ENCODE results near the gene TTC28.

Gene TTC28

DNA sequence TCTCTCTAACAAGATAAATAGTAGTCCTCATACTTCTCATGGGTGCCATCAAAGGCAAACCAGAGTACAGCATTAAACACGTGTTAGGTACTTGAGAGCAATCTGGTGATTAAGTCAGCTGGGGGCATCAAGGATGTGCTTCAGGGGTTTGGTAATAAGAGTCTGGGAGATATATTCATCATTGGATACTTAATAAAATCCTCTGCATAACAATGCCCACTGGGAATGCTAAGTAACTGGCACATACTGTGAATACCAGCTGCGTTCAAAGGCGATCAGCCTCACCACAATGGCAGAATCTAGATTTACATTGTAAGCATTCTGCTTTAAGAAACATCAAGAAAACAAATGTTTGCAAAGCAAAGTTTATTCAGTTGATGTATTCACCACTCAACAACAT lies 492.0 kb downstream of the TTC28 start:
- H3K27me3 ChIP-seq (ENCODE audit: control insufficient read depth, insufficient read depth, low read length, poor library complexity, severe bottlenecking) = no peaks in the 10 kb centered on the region
- WGBS, 2 experiments = 51 to 54% methylated on average over 3 of the region's 3 CpGs
- no peaks in the 10 kb centered on the region for H3K9me3 ChIP-seq (ENCODE audit: control insufficient read depth, low read length)
- H3K27ac ChIP-seq (ENCODE audit: insufficient read depth, low read depth, low read length, poor library complexity, severe bottlenecking) = no peak overlapping the region
- H3K4me1 ChIP-seq (ENCODE audit: control insufficient read depth, insufficient read depth, low read length) = peaks cover 12% of the 10 kb centered on the region
- H3K36me3 ChIP-seq (ENCODE audit: control insufficient read depth, insufficient read depth, low read length) = no peaks in the 10 kb centered on the region
- no peak overlapping the region for H3K4me3 ChIP-seq (ENCODE audit: insufficient read depth, low read depth, low read length)

DNA sequence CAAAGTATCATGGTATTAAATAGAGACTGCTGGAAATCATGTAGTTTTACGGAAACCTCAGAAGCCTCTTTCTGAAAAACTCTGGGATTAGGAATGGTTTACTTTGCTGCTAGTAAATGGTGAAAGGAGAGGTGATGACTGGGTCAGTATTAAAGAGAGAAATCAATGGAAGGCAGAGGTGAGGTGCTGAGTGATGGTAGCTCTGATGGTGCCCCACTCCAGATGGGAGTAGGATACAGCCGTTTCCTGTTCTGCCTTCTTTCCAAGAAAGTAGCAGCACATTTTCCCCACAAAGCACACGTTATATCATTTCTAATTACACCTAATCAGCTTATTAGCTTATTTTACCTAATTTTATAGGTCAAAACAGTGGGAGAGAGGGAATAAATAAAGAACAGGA lies 493.0 kb downstream of the TTC28 start:
- no peak overlapping the region for H3K4me3 ChIP-seq (ENCODE audit: insufficient read depth, low read depth, low read length)
- WGBS, 2 experiments = 93 to 95% methylated on average over 3 of the region's 3 CpGs
- H3K27ac ChIP-seq (ENCODE audit: insufficient read depth, low read depth, low read length, poor library complexity, severe bottlenecking) = no peak overlapping the region
- H3K27me3 ChIP-seq (ENCODE audit: control insufficient read depth, insufficient read depth, low read length, poor library complexity, severe bottlenecking) = no peaks in the 10 kb centered on the region
- no peaks in the 10 kb centered on the region for H3K36me3 ChIP-seq (ENCODE audit: control insufficient read depth, insufficient read depth, low read length)
- peaks cover 12% of the 10 kb centered on the region for H3K4me1 ChIP-seq (ENCODE audit: control insufficient read depth, insufficient read depth, low read length)
- no peaks in the 10 kb centered on the region for H3K9me3 ChIP-seq (ENCODE audit: control insufficient read depth, low read length)

DNA sequence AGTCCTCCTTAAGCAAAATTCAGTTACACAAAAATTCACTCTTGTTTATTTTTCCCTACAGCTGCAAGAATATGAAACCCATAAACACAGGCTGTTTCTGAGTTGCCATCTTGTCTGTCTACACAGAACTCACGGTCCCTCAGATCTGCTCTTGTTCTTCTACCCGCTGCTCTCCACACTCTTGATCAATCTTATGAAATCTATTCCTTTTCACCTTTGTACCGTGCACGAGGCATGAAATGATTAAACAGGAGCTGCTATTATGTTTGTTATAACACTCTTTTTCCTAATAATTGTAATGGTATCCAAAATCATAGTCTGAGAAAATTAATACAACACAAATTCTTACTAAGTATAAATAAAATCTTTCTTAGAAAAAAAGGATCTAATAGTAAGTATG lies 494.5 kb downstream of the TTC28 start:
- Histone ChIP-seq H3K4me3 (ENCODE audit: insufficient read depth, low read depth, low read length) (no peak overlapping the region), H3K9me3 (ENCODE audit: control insufficient read depth, low read length) (no peaks in the 10 kb centered on the region), H3K4me1 (ENCODE audit: control insufficient read depth, insufficient read depth, low read length) (peaks cover 12% of the 10 kb centered on the region), H3K36me3 (ENCODE audit: control insufficient read depth, insufficient read depth, low read length) (no peaks in the 10 kb centered on the region), H3K27me3 (ENCODE audit: control insufficient read depth, insufficient read depth, low read length, poor library complexity, severe bottlenecking) (no peaks in the 10 kb centered on the region), H3K27ac (ENCODE audit: insufficient read depth, low read depth, low read length, poor library complexity, severe bottlenecking) (no peak overlapping the region)
- WGBS, 2 experiments = 98% methylated on average over 2 to 3 of the region's 4 CpGs

DNA sequence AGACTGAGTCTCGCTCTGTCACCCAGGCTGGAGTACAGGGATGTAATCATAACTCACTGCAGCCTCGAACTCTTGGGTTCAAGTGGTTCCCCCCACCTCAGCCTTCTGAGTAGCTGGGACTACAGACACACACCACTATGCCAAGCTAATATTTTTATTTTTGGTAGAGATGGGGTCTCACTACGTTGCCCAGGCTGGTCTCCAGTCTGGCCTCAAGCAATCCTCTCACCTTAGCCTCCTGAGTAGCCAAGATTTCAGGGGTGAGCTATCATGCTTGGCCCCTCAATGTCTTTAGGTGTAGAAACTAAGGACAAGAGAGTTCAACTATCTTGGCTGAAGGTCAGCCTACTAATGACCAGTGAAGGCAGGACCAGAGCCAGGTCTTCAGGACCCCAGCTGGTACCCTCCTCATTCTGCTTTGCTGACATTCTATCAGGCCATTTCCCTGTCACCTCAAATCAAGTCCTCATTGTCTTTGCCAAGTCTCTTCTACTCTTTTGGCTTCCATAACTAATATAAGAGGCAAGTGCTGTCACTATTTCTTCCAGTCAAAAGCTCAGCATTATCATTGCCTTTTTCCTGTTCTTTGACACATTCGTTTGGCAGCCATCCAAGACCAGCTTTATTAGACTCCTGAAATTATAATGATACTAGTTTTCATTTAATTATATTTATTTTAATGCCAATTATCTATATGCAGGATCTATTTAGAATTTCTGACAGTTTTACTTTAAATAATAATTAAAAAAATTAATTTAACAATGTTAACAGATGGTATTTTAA lies 496.4 kb downstream of the TTC28 start:
- 91 to 93% methylated on average over 3 to 4 of the region's 4 CpGs for WGBS, 2 experiments
- no peak overlapping the region for H3K27ac ChIP-seq (ENCODE audit: insufficient read depth, low read depth, low read length, poor library complexity, severe bottlenecking)
- no peaks in the 10 kb centered on the region for H3K36me3 ChIP-seq (ENCODE audit: control insufficient read depth, insufficient read depth, low read length)
- peaks cover 8% of the 10 kb centered on the region for H3K4me1 ChIP-seq (ENCODE audit: control insufficient read depth, insufficient read depth, low read length)
- no peaks in the 10 kb centered on the region for H3K9me3 ChIP-seq (ENCODE audit: control insufficient read depth, low read length)
- no peaks in the 10 kb centered on the region for H3K27me3 ChIP-seq (ENCODE audit: control insufficient read depth, insufficient read depth, low read length, poor library complexity, severe bottlenecking)
- H3K4me3 ChIP-seq (ENCODE audit: insufficient read depth, low read depth, low read length) = no peak overlapping the region

DNA sequence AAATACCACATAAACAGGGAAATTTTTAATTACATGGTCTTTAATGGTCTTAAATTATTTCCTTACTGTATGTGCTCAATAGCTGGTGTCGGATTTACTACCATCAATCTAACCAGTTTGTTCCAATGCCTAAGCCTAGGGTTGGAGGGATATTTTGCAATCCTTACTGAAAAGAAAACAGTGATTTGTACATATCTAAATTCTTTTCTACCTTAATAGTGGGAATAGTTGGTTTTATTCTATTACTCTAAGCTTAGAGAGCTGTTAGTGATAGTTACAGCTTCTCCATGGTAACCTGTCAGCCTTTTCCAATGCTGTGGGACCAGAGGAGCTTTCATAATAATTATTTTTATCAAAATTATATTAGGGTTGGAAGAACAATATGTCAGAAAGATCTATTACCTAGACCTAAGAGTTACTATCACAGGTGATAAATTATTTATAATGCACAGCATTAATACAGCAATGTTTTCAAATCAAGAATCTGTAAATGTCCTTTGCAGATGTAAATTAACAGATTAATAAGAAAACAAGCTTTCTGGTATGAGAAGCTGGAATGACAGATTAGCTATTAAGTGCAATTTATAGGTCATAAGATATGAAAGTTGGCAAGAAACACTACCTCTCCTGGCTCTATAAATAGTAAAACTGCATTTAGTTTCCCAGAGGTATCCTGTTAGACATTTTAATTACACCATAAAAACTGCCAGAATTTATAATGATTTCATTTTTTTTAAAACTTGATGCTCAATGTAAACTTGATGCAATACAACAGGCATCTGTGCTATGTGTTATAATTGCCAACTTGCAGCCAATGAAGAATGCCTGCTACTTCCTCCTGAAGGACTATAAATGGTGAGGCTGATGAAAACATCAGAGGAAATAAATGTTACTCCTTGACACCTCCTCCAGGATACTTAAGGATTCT lies 498.6 kb downstream of the TTC28 start:
- Histone ChIP-seq H3K9me3 (ENCODE audit: control insufficient read depth, low read length) (no peaks in the 10 kb centered on the region), H3K4me3 (ENCODE audit: insufficient read depth, low read depth, low read length) (no peak overlapping the region), H3K27ac (ENCODE audit: insufficient read depth, low read depth, low read length, poor library complexity, severe bottlenecking) (no peak overlapping the region), H3K36me3 (ENCODE audit: control insufficient read depth, insufficient read depth, low read length) (no peaks in the 10 kb centered on the region), H3K27me3 (ENCODE audit: control insufficient read depth, insufficient read depth, low read length, poor library complexity, severe bottlenecking) (no peaks in the 10 kb centered on the region), H3K4me1 (ENCODE audit: control insufficient read depth, insufficient read depth, low read length) (no peaks in the 10 kb centered on the region)
- WGBS, 2 experiments = 100% methylated on average over 1 of the region's 1 CpG; no CpG with 5 or more reads in 1 of the 2 experiments

DNA sequence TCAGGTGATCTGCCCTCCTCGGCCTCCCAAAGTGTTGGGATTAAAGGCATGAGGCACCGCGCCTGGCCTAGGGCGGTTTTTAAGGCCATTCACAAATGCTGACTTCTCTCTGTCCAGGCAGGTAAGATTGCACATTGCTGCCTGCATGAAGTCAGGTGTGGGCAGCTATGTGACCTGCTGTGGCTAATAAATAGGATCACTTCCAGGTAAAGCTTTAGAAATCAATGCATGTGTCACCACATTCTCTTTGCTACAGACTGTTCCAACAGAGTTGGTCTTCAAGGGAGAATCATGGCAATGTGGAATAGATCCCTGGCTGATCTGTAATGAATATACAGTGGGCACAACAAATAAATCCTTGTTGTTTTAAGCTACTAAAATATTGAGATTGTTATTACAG lies 500.2 kb downstream of the TTC28 start:
- Histone ChIP-seq H3K27me3 (ENCODE audit: control insufficient read depth, insufficient read depth, low read length, poor library complexity, severe bottlenecking) (no peaks in the 10 kb centered on the region), H3K4me3 (ENCODE audit: insufficient read depth, low read depth, low read length) (no peak overlapping the region), H3K9me3 (ENCODE audit: control insufficient read depth, low read length) (no peaks in the 10 kb centered on the region), H3K4me1 (ENCODE audit: control insufficient read depth, insufficient read depth, low read length) (no peaks in the 10 kb centered on the region), H3K27ac (ENCODE audit: insufficient read depth, low read depth, low read length, poor library complexity, severe bottlenecking) (no peak overlapping the region), H3K36me3 (ENCODE audit: control insufficient read depth, insufficient read depth, low read length) (no peaks in the 10 kb centered on the region)
- WGBS, 2 experiments = 93 to 97% methylated on average over 4 of the region's 4 CpGs

DNA sequence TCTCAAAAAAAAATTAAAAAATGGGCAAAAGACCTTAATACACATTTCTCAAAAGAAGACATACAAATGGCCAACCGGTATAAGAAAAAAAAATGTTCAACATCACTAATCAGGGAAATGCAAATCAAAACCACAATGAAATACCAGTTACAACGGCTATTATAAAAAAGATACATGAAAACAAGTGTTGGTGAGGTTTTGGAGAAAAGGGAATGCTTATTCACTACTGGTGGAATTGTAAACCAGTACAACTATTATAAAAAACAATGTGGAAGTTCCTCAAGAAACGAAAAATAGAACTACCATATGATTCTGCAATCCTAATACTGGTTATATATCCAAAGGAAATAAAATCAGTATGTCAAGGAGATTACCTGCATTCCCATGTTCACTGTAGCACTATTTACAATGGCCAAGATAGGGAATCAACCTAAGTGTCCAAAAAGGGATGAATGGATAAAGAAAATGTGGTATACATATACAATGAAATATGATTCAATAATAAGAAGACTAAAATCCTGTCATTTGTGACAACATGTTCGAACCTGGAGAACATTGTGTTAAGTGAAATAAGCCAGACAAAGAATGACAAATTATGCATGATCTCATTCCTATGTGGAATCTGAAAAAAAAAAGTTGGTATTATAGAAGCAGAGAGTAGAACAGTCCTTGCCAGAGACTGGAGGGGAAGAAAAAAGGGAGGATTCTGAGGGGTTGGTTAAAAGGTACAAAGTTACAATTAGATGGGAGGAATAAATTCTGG lies 503.7 kb downstream of the TTC28 start:
- H3K27ac ChIP-seq (ENCODE audit: insufficient read depth, low read depth, low read length, poor library complexity, severe bottlenecking) = no peak overlapping the region
- no peak overlapping the region for H3K4me3 ChIP-seq (ENCODE audit: insufficient read depth, low read depth, low read length)
- H3K27me3 ChIP-seq (ENCODE audit: control insufficient read depth, insufficient read depth, low read length, poor library complexity, severe bottlenecking) = no peaks in the 10 kb centered on the region
- peaks cover 10% of the 10 kb centered on the region for H3K4me1 ChIP-seq (ENCODE audit: control insufficient read depth, insufficient read depth, low read length)
- H3K9me3 ChIP-seq (ENCODE audit: control insufficient read depth, low read length) = no peaks in the 10 kb centered on the region
- H3K36me3 ChIP-seq (ENCODE audit: control insufficient read depth, insufficient read depth, low read length) = no peaks in the 10 kb centered on the region
- WGBS, 2 experiments = 94 to 96% methylated on average over 2 to 3 of the region's 4 CpGs

DNA sequence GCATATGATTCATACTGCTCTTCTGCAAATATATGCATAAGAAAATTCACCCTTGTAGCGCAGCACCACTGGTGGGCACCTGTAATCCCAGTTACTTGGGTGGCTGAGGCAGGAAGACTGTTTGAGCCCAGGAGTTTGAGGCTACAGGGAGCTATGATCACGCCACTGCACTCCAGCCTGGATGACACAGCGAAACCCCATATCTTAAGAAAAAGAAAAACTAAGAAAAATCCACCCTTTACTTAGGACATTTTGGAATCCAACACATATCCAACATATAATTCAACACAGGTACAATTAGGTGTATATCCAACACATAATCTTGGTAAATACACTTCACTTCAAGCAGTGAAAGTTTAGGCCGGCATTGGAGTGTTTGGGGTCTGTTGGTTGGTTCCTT lies 505.1 kb downstream of the TTC28 start:
- H3K27ac ChIP-seq (ENCODE audit: insufficient read depth, low read depth, low read length, poor library complexity, severe bottlenecking) = no peak overlapping the region
- H3K4me1 ChIP-seq (ENCODE audit: control insufficient read depth, insufficient read depth, low read length) = peaks cover 10% of the 10 kb centered on the region
- H3K9me3 ChIP-seq (ENCODE audit: control insufficient read depth, low read length) = no peaks in the 10 kb centered on the region
- no peaks in the 10 kb centered on the region for H3K36me3 ChIP-seq (ENCODE audit: control insufficient read depth, insufficient read depth, low read length)
- H3K4me3 ChIP-seq (ENCODE audit: insufficient read depth, low read depth, low read length) = no peak overlapping the region
- 96 to 98% methylated on average over 3 to 4 of the region's 4 CpGs for WGBS, 2 experiments
- H3K27me3 ChIP-seq (ENCODE audit: control insufficient read depth, insufficient read depth, low read length, poor library complexity, severe bottlenecking) = no peaks in the 10 kb centered on the region

DNA sequence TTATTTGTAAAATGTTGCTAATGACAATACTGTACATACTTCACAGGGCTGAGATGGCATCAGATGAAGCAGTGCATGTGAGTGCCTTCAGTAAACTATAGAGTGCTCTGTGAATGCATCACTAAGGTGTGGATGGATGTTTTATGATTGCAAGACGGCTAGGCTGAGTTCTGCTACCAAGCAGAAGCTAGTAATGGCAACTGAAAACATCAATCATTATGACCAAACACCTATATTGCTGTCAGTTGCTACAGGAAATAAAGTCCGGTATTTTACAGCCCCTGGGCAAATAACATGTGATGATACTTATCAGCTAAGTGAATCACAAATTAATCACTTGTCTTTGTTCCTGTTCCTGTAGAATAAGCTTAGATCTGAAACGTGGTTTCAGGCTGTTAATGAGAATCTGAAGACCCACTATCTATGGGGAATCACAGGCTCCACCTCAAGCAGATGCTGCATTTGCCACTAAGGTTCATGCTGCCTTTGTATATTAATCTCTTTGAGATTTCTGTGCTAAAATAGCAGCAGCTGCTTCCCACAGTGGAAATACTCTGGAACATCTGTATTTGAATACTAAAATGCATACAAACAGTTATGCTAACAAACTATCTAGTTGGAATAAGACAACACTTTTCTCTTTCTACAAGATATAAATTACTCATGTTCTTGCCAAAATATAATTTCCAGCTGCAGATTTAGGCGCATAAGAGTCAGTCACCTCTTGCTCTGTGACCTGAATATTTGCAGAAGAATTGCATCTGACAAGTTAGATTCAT lies 506.6 kb downstream of the TTC28 start:
- no peaks in the 10 kb centered on the region for H3K36me3 ChIP-seq (ENCODE audit: control insufficient read depth, insufficient read depth, low read length)
- no peak overlapping the region for H3K4me3 ChIP-seq (ENCODE audit: insufficient read depth, low read depth, low read length)
- no peaks in the 10 kb centered on the region for H3K9me3 ChIP-seq (ENCODE audit: control insufficient read depth, low read length)
- no peaks in the 10 kb centered on the region for H3K27me3 ChIP-seq (ENCODE audit: control insufficient read depth, insufficient read depth, low read length, poor library complexity, severe bottlenecking)
- peak overlapping the region; percentile 33 for H3K27ac ChIP-seq (ENCODE audit: insufficient read depth, low read depth, low read length, poor library complexity, severe bottlenecking)
- H3K4me1 ChIP-seq (ENCODE audit: control insufficient read depth, insufficient read depth, low read length) = peaks cover 10% of the 10 kb centered on the region
- 86 to 93% methylated on average over 3 to 4 of the region's 4 CpGs for WGBS, 2 experiments

All from ectodermal cell (in vitro differentiated cells).